Activated T-cell treated with anti-CD3 and anti-CD28 coated beads, Interleukin-2, amount 50 U/mL, for 72 hours (primary cell): ENCODE measurements around the gene CUEDC1. TPM values are rescaled to one million over a fixed set of nuclear protein-coding genes. Genes with fewer than 3 reads are reported as not detected.

Experiments used
- ATAC-seq, 2 donors: fragments of 150-1000 bp; cut with Tn5 transposase; replicated peaks in 1 of 2; 2 replicates each; pipeline ENCODE4 v1.10.0; 2021; ENCODE audit warnings: moderate library complexity in 2 of 2, mild to moderate bottlenecking in 1 of 2
- DNase-seq, 2 donors: peaks; one replicate each; pipeline ENCODE4 v3.0.0; 2021 to 2022; ENCODE audit warnings: mixed read lengths in 1 of 2
- H3K27ac Mint-ChIP-seq: one replicate; pipeline ENCODE4 v1.8.0; 2022; ENCODE audit warnings: mild to moderate bottlenecking, moderate library complexity, mixed read lengths
- H3K27me3 Mint-ChIP-seq: one replicate; pipeline ENCODE4 v1.8.0; 2022; ENCODE audit warnings: low read depth, mixed read lengths
- H3K36me3 Mint-ChIP-seq, 2 donors: one replicate each; pipeline ENCODE4 v1.8.0; 2022; ENCODE audit warnings: mixed read lengths in 2 of 2, mild to moderate bottlenecking in 1 of 2; ENCODE audit not compliant: insufficient read depth in 2 of 2
- H3K4me1 Mint-ChIP-seq: one replicate; pipeline ENCODE4 v1.8.0; 2022; ENCODE audit warnings: low read depth, mixed read lengths
- H3K4me3 Mint-ChIP-seq, 2 donors: one replicate each; pipeline ENCODE4 v1.8.0; 2022; ENCODE audit warnings: mild to moderate bottlenecking in 2 of 2, mixed read lengths in 2 of 2, moderate library complexity in 2 of 2
- H3K9me3 Mint-ChIP-seq, 2 donors: one replicate each; pipeline ENCODE4 v1.8.0; 2022; ENCODE audit warnings: mixed read lengths in 2 of 2
- total RNA-seq, 2 donors: library from RNA; stranded (reverse); gene quantifications; one replicate each; pipeline ENCODE4 v1.2.3, GENCODE V29; 2022

Gene CUEDC1
- total RNA-seq, 2 donors from 2014 or later, result 1.1 to 1.4 TPM

- Mint-ChIP-seq H3K27me3 (peaks cover 33% of the 10 kb centered on the region), H3K36me3 (no peaks in the 10 kb centered on the region), H3K4me3 (peak overlapping the region in 1 of 2 donors; percentile 13), H3K27ac (no peak overlapping the region), H3K4me1 (peaks cover 56% of the 10 kb centered on the region), H3K9me3 (no peaks in the 10 kb centered on the region)
- DNase-seq (no peak), ATAC-seq (no peak)
These were observed 7.0 kb downstream of the CUEDC1 start for GRCh38 chr17:57948169-57948554.

GRCh38 chr17:57947369-57947768 is 7.8 kb downstream of the CUEDC1 start:
- H3K27ac Mint-ChIP-seq, result no peak overlapping the region
- H3K4me3 Mint-ChIP-seq, result peak overlapping the region; percentile 60 to 61
- DNase-seq, result no peak
- H3K4me1 Mint-ChIP-seq, result peaks cover 50% of the 10 kb centered on the region
- no peaks in the 10 kb centered on the region for H3K36me3 Mint-ChIP-seq
- ATAC-seq, result no peak
- H3K27me3 Mint-ChIP-seq, result peaks cover 26% of the 10 kb centered on the region
- H3K9me3 Mint-ChIP-seq, result no peaks in the 10 kb centered on the region

- H3K36me3 Mint-ChIP-seq, result no peaks in the 10 kb centered on the region
- peaks cover 26% of the 10 kb centered on the region for H3K27me3 Mint-ChIP-seq
These were observed 8.3 kb downstream of the CUEDC1 start for GRCh38 chr17:57946798-57947358.

GRCh38 chr17:57945996-57946797 is 9.0 kb downstream of the CUEDC1 start:
- peak overlapping the region; percentile 60 to 61 for H3K4me3 Mint-ChIP-seq
- H3K4me1 Mint-ChIP-seq, result peaks cover 51% of the 10 kb centered on the region
- peaks cover 26% of the 10 kb centered on the region for H3K27me3 Mint-ChIP-seq
- H3K27ac Mint-ChIP-seq, result no peak overlapping the region
- no peak for DNase-seq
- H3K36me3 Mint-ChIP-seq, result no peaks in the 10 kb centered on the region
- no peaks in the 10 kb centered on the region for H3K9me3 Mint-ChIP-seq
- ATAC-seq, result peak; percentile 1 to 7

More at GRCh38 chr17:57946798-57947358, 8.3 kb downstream of the CUEDC1 start:
- ATAC-seq, result peak; percentile 81
- Mint-ChIP-seq H3K4me1 (peaks cover 50% of the 10 kb centered on the region), H3K4me3 (peak overlapping the region; percentile 60 to 61), H3K9me3 (no peaks in the 10 kb centered on the region), H3K27ac (no peak overlapping the region)
- DNase-seq, result peak; percentile 28 to 45

- Mint-ChIP-seq H3K27me3 (peaks cover 26% of the 10 kb centered on the region), H3K4me3 (no peak overlapping the region), H3K36me3 (no peaks in the 10 kb centered on the region), H3K4me1 (peaks cover 55% of the 10 kb centered on the region), H3K9me3 (no peaks in the 10 kb centered on the region), H3K27ac (no peak overlapping the region)
- no peak for ATAC-seq
- no peak for DNase-seq
These were observed 10.3 kb downstream of the CUEDC1 start for GRCh38 chr17:57944908-57945307.

GRCh38 chr17:57943645-57944044 is 11.6 kb downstream of the CUEDC1 start:
- no peaks in the 10 kb centered on the region for H3K36me3 Mint-ChIP-seq
- H3K4me3 Mint-ChIP-seq, result no peak overlapping the region
- H3K9me3 Mint-ChIP-seq, result no peaks in the 10 kb centered on the region
- no peak for ATAC-seq
- H3K4me1 Mint-ChIP-seq, result peaks cover 49% of the 10 kb centered on the region
- no peak overlapping the region for H3K27ac Mint-ChIP-seq
- peaks cover 26% of the 10 kb centered on the region for H3K27me3 Mint-ChIP-seq
- DNase-seq, result no peak

GRCh38 chr17:57943140-57943539 is 12.1 kb downstream of the CUEDC1 start:
- Mint-ChIP-seq H3K36me3 (no peaks in the 10 kb centered on the region), H3K9me3 (no peaks in the 10 kb centered on the region), H3K27ac (no peak overlapping the region), H3K4me3 (no peak overlapping the region), H3K4me1 (peaks cover 44% of the 10 kb centered on the region), H3K27me3 (peaks cover 26% of the 10 kb centered on the region)
- DNase-seq (no peak), ATAC-seq (no peak)

GRCh38 chr17:57941384-57942370 is 13.5 kb downstream of the CUEDC1 start:
- ATAC-seq, result peak in 1 of 2 donors; percentile 17
- Mint-ChIP-seq H3K4me3 (no peak overlapping the region), H3K9me3 (no peaks in the 10 kb centered on the region), H3K27ac (no peak overlapping the region), H3K4me1 (peaks cover 34% of the 10 kb centered on the region), H3K27me3 (peaks cover 18% of the 10 kb centered on the region), H3K36me3 (no peaks in the 10 kb centered on the region)
- DNase-seq, result no peak

- Mint-ChIP-seq H3K9me3 (no peaks in the 10 kb centered on the region), H3K36me3 (no peaks in the 10 kb centered on the region), H3K4me3 (no peak overlapping the region), H3K27ac (no peak overlapping the region), H3K27me3 (peaks cover 10% of the 10 kb centered on the region), H3K4me1 (peaks cover 26% of the 10 kb centered on the region)
- DNase-seq (peak; percentile 21 to 24), ATAC-seq (peak; percentile 52 to 55)
These were observed 14.4 kb downstream of the CUEDC1 start for GRCh38 chr17:57940653-57941329.

- peaks cover 9% of the 10 kb centered on the region for H3K27me3 Mint-ChIP-seq
- no peak overlapping the region for H3K27ac Mint-ChIP-seq
- H3K4me1 Mint-ChIP-seq, result peaks cover 24% of the 10 kb centered on the region
- no peaks in the 10 kb centered on the region for H3K36me3 Mint-ChIP-seq
- no peaks in the 10 kb centered on the region for H3K9me3 Mint-ChIP-seq
- ATAC-seq (no peak), DNase-seq (no peak)
- no peak overlapping the region for H3K4me3 Mint-ChIP-seq
These were observed 15.0 kb downstream of the CUEDC1 start for GRCh38 chr17:57940231-57940630.

GRCh38 chr17:57939797-57940196 is 15.4 kb downstream of the CUEDC1 start:
- H3K4me3 Mint-ChIP-seq, result no peak overlapping the region
- ATAC-seq, result peak in 1 of 2 donors; percentile 39
- H3K27me3 Mint-ChIP-seq, result peaks cover 5% of the 10 kb centered on the region

GRCh38 chr17:57938061-57938502 is 17.1 kb downstream of the CUEDC1 start:
- no peaks in the 10 kb centered on the region for H3K36me3 Mint-ChIP-seq
- no peak for ATAC-seq
- no peak for DNase-seq
- no peak overlapping the region for H3K4me3 Mint-ChIP-seq
- H3K4me1 Mint-ChIP-seq, result peaks cover 24% of the 10 kb centered on the region
- no peaks in the 10 kb centered on the region for H3K27me3 Mint-ChIP-seq
- no peaks in the 10 kb centered on the region for H3K9me3 Mint-ChIP-seq
- no peak overlapping the region for H3K27ac Mint-ChIP-seq

More at GRCh38 chr17:57939797-57940196, 15.4 kb downstream of the CUEDC1 start:
- H3K9me3 Mint-ChIP-seq, result no peaks in the 10 kb centered on the region
- DNase-seq, result no peak
- no peak overlapping the region for H3K27ac Mint-ChIP-seq
- H3K36me3 Mint-ChIP-seq, result no peaks in the 10 kb centered on the region
- peaks cover 24% of the 10 kb centered on the region for H3K4me1 Mint-ChIP-seq
